GM12873 (cell line): ENCODE data around the gene PBX4.

Experiments used
- CTCF ChIP-seq: IDR thresholded peaks from 2 replicates; pipeline ENCODE4 v1.5.1; 2012; ENCODE audit warnings: low read depth, mild to moderate bottlenecking, moderate library complexity, low read length, control low read depth; ENCODE audit not compliant: insufficient read depth; ENCODE audit errors: missing control alignments

PBX4 gene

DNA sequence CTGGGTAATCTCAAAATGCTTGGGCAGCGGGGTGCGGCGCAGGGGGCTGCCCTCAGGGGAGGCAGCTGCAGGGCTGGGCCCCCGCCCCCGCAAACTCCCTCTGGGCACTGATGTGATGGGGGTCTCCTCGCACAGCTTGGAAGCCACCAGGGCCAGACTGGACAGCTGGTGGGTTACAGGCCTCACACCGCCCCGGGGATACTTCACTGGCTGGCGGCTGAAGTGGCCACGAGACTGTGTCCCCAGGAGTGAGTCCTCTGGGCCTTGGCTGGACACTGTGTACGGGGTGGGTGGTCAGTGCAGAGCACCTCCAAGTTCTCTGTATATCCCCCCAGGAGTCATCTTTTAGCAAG lies 11.6 kb upstream of the PBX4 start:
- TF ChIP-seq CTCF, result no peak

- no peak for TF ChIP-seq CTCF
These were observed 10.1 kb upstream of the PBX4 start for GRCh38 chr19:19628501-19629134.

- TF ChIP-seq CTCF, result no peak
These were observed 9.4 kb upstream of the PBX4 start, which contains the start of gene LPAR2 for GRCh38 chr19:19627621-19628500. TSS of gene LPAR2 (minus strand) at chr19:19628220. CDS start at chr19:19627275, 945 bp downstream.

DNA sequence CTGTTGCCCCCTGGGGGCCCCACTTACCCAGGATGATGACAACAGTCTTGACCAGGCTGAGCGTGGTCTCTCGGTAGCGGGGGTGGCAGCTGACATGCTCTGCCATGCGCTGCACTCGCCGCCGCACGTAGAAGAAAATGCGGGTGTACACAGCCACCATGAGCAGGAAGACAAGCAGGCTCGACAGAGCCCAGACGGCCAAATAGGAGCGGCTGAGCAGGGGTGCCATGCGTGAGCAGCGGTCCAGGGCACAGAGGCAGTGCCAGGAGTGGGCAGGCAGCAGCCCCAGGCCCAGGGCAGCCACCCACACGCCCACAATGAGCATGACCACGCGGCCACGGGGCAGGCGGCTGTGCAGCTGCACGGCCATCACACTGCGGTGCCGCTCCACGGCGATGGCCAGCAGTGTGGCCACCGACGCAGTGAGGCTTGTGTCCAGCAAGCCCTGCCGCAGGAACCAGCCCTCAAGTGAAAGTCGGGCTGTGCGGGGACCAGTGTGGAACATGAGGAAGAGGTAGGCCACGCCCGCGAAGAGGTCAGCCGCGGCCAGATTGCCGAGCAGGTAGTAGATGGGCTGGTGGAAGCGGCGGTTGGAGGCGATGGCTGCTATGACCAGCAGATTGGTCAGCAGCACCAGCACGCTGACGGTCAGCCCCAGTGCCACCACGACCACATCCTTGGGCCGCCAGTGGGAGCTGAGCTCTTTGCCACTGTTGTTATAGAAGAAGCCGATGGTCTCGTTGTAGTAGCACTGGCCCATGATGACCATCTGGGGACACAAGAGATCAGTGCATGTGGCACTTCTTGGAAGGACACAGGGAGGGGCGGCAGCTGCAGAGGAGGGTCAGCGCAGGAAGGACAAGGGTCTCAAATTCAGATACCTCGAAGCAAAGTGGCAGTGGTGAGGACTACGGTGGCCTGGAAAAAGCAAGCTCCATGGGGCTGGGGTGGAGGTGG lies 8.3 kb upstream of the PBX4 start:
- TF ChIP-seq CTCF, result no peak

GRCh38 chr19:19624032-19624570 lies 5.6 kb upstream of the PBX4 start:
- TF ChIP-seq CTCF, result no peak

GRCh38 chr19:19623383-19623782 lies 4.9 kb upstream of the PBX4 start:
- TF ChIP-seq CTCF, result no peak
